Caco-2 (cell line): ENCODE measurements around the gene ELF1. TPM values are rescaled to one million over a fixed set of nuclear protein-coding genes. Genes with fewer than 3 reads are reported as not detected.
A peak's percentile ranks its signal among the peaks of the same experiment; 100 is the strongest.

Experiments
- BruUV-seq: library from RNA; stranded (reverse); fragments of 400-500 nt; replicated peaks from 2 replicates; lab custom pipeline; 2021; lab: Mats Ljungman, UMichigan
- CTCF ChIA-PET: fragments of 300-600 bp; sonication (Branson Sonifier 250); formaldehyde crosslinking; loops from one replicate; lab custom pipeline; 2022; ENCODE audit warnings: antibody characterized with exemption; lab: Charles Lee
- POLR2A ChIA-PET: fragments of 300-600 bp; sonication (Branson Sonifier 250); formaldehyde crosslinking; loops from one replicate; lab custom pipeline; 2022; ENCODE audit warnings: antibody characterized with exemption; lab: Charles Lee
- DNase-seq, 2 experiments: peaks; one replicate each; pipeline versions ENCODE4 v3.0.0 to v3.0.0-alpha.2; 2020 to 2022
- H3K27me3 ChIP-seq: replicated peaks from 2 replicates; pipeline ENCODE4 v1.6.0; 2011; ENCODE audit warnings: low read length; ENCODE audit not compliant: control insufficient read depth, insufficient read depth
- H3K36me3 ChIP-seq: 2 replicates; pipeline ENCODE4 v1.5.1; 2011; ENCODE audit warnings: low read length; ENCODE audit not compliant: control insufficient read depth, insufficient read depth
- H3K4me1 ChIP-seq: fragments of 250-450 bp; sonication (Bioruptor Pico); 2 replicates; pipeline ENCODE4 v1.5.1; 2020; ENCODE audit warnings: mild to moderate bottlenecking
- H3K4me3 ChIP-seq: 2 replicates; pipeline ENCODE4 v1.5.1; 2011; ENCODE audit warnings: low read depth, mild to moderate bottlenecking, control low read depth, low read length
- H3K9me3 ChIP-seq: fragments of 250-450 bp; sonication (Bioruptor Pico); 2 replicates; pipeline ENCODE4 v1.5.1; 2020; ENCODE audit warnings: mild to moderate bottlenecking, moderate library complexity
- H3K27ac Mint-ChIP-seq: one replicate; pipeline ENCODE4 v1.8.0; 2022; ENCODE audit warnings: mixed read lengths; ENCODE audit not compliant: unreplicated experiment
- H3K27me3 Mint-ChIP-seq: one replicate; pipeline ENCODE4 v1.8.0; 2022; ENCODE audit warnings: mixed read lengths; ENCODE audit not compliant: insufficient read depth, unreplicated experiment
- H3K36me3 Mint-ChIP-seq: one replicate; pipeline ENCODE4 v1.8.0; 2022; ENCODE audit warnings: mild to moderate bottlenecking, mixed read lengths; ENCODE audit not compliant: insufficient read depth, unreplicated experiment
- H3K4me1 Mint-ChIP-seq: one replicate; pipeline ENCODE4 v1.8.0; 2022; ENCODE audit warnings: low read depth, mixed read lengths; ENCODE audit not compliant: unreplicated experiment
- H3K4me3 Mint-ChIP-seq: one replicate; pipeline ENCODE4 v1.8.0; 2022; ENCODE audit warnings: mild to moderate bottlenecking, moderate library complexity, mixed read lengths; ENCODE audit not compliant: unreplicated experiment
- H3K9me3 Mint-ChIP-seq: one replicate; pipeline ENCODE4 v1.8.0; 2022; ENCODE audit warnings: mixed read lengths; ENCODE audit not compliant: unreplicated experiment
- intact Hi-C: fragments of 100-400 bp; cut with micrococcal nuclease; formaldehyde crosslinking; loops from one replicate; pipeline ENCODE4 v1.10.0; 2022; ENCODE audit not compliant: unreplicated experiment
- total RNA-seq: library from RNA; stranded (reverse); gene quantifications from 2 replicates; pipeline ENCODE4 v1.2.3, GENCODE V29; 2022
- TF ChIP-seq, protein P1 (sequence below), 2 experiments: fragments of 200-600 bp in 1 of 2; IDR thresholded peaks; 1 replicate in 1 of 2; 2 replicates in 1 of 2; pipeline versions ENCODE4 v1.5.1 to v1.8.0; 2011 to 2022; ENCODE audit warnings: antibody characterized with exemption in 1 of 2, control low read depth in 1 of 2, inconsistent platforms in 1 of 2, low read depth in 1 of 2, low read length in 1 of 2, mild to moderate bottlenecking in 1 of 2, moderate library complexity in 1 of 2; ENCODE audit not compliant: insufficient read depth in 1 of 2, severe bottlenecking in 1 of 2, unreplicated experiment in 1 of 2

ELF1 gene
- total RNA-seq, 1 experiment from 2014 or later = 116 TPM

DNA sequence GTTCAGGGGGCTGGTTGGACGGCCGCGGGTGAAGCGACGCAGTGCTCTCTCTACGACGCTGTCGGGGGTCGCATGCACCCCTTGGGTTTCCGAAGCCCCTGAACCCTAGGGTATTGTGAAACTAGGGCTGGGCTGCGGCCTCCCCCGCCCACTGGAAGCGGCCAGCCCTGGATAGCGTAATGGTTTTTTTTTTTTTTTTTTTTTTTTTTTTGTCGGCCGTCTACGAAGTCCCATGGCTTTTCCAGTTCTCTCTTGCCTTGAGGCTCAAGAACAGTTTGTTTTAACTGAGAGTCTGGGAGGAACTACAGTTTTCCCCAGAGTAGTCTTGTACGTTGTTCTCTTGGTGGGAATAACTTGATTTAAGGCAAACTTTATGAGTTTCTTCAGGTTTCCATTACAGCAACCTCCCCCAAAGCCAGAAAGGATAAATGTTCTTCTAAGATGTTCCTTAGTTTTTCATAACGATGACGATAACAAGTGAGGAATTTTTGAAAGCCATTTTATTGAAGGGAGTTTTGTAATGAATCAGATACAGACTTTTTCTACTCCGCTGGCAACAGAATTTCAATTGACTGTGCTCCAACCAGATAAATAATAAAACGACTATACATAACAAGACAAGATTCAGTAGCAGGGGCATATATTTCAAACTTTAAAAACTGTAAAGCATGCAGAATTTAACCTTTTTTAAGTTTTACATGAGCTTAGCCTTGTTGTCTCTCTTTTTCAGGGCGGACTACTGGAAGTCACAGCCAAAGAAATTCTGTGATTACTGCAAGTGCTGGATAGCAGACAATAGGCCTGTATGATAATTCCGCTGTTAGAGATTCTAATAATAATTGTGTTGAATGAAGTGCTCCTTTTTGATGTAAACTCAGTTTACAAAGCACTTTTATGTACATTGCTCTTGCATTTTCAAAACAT lies 43.1 kb upstream of the ELF1 start:
- TF ChIP-seq, protein P1, sequence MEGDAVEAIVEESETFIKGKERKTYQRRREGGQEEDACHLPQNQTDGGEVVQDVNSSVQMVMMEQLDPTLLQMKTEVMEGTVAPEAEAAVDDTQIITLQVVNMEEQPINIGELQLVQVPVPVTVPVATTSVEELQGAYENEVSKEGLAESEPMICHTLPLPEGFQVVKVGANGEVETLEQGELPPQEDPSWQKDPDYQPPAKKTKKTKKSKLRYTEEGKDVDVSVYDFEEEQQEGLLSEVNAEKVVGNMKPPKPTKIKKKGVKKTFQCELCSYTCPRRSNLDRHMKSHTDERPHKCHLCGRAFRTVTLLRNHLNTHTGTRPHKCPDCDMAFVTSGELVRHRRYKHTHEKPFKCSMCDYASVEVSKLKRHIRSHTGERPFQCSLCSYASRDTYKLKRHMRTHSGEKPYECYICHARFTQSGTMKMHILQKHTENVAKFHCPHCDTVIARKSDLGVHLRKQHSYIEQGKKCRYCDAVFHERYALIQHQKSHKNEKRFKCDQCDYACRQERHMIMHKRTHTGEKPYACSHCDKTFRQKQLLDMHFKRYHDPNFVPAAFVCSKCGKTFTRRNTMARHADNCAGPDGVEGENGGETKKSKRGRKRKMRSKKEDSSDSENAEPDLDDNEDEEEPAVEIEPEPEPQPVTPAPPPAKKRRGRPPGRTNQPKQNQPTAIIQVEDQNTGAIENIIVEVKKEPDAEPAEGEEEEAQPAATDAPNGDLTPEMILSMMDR (IDR thresholded peaks at IDR 0.05; ENCODE audit: insufficient read depth in 1 of 2, low read depth in 1 of 2, low read length in 1 of 2, severe bottlenecking in 1 of 2, unreplicated experiment in 1 of 2) = no peak
- intact Hi-C loops = loop anchor here (1.0 kb wide), 2 partner anchors 43 to 68 kb away; partner anchors contain the start of gene ELF1
- ChIA-PET POLR2A (no interaction called here), CTCF (no interaction called here)
- no peak for DNase-seq
- no peaks in the 10 kb centered on the region for H3K27me3 ChIP-seq
- H3K9me3 ChIP-seq = no peaks in the 10 kb centered on the region
- H3K4me3 ChIP-seq = peak overlapping the region; percentile 76
- H3K4me1 ChIP-seq = peaks cover 50% of the 10 kb centered on the region
- H3K4me1 Mint-ChIP-seq = peaks cover 34% of the 10 kb centered on the region
- peak overlapping the region; percentile 99 for H3K27ac Mint-ChIP-seq
- H3K36me3 Mint-ChIP-seq = peaks cover 58% of the 10 kb centered on the region
- peak overlapping the region; percentile 95 for H3K4me3 Mint-ChIP-seq
- H3K9me3 Mint-ChIP-seq = no peaks in the 10 kb centered on the region
- H3K27me3 Mint-ChIP-seq = no peaks in the 10 kb centered on the region
- BruUV-seq = TSS peak; percentile 52
- peaks cover 5% of the 10 kb centered on the region; the same call in 1 of the 2 replicates for H3K36me3 ChIP-seq

DNA sequence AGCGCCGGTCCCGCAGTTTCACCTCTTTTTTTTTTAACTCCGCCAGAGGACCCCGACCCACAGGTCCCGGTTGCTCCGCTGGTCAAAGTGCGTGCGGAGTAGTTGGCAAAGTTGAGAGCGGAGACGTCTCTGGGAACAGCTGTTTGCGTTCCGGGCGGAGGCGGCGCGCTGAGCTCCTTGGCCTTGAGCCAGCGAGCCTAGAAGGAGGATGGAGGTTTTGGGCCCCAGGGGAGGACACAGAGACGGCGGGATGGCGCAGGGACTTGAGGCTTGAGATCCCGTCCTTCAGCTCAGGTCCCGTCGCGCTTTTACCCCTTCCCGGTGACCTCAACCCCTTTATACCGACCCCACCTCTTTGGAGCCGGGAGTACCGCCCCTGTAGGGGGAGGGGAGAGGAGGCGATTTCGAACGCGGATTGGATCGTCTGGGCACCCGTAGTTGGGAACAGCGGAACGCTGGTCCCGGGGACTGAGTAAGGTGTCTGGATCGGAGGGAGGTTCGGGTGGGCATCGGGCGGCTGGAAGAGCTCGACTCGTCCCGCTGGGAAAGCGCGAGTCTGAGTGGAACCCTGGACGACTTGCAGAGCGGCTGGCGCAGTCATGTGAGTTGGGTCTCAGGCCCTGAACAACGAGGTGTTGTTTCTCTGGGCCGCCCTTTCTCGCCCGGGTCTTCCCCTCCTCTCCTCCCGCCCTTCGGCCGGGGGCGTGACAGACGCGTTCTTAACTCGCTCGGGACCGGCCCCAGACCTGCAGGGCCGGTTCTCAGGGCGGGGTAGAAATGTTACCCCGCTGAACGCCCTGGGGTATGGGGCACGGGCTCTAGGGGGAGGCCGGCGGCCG lies 42.2 kb upstream of the ELF1 start, which contains the start of gene WBP4:
Gene WBP4 (plus strand): TSS at position 435 of the 839 bp plus-strand sequence. CDS start 165 bp downstream, at position 600.
- Histone ChIP-seq H3K9me3 (no peaks in the 10 kb centered on the region), H3K36me3 (peaks cover 2% of the 10 kb centered on the region; the same call in 1 of the 2 replicates), H3K4me3 (peak within 1 kb of the TSS; percentile 76), H3K27me3 (no peaks in the 10 kb centered on the region), H3K4me1 (peaks cover 56% of the 10 kb centered on the region)
- Mint-ChIP-seq H3K27me3 (no peaks in the 10 kb centered on the region), H3K36me3 (peaks cover 61% of the 10 kb centered on the region), H3K4me3 (peak within 1 kb of the TSS; percentile 95), H3K9me3 (no peaks in the 10 kb centered on the region), H3K27ac (peak within 1 kb of the TSS; percentile 99), H3K4me1 (peaks cover 43% of the 10 kb centered on the region)
- CTCF ChIA-PET = interaction anchor here (0.6 to 1.1 kb wide), 3 partner anchors 86 to 272 kb away, joined by 3 to 4 read pairs (median 4); no protein-coding TSS in a partner anchor
- POLR2A ChIA-PET = interaction anchor here (0.5 to 1.8 kb wide), 8 partner anchors 43 to 289 kb away, joined by 3 to 8 read pairs (median 3); partner anchors contain the start of gene KBTBD7
- intact Hi-C loops = loop anchor here (1.0 kb wide), 2 partner anchors 42 to 67 kb away; partner anchors contain the start of gene ELF1
- no TSS peak for BruUV-seq
- DNase-seq = peak; percentile 97 to 99
- TF ChIP-seq, protein P1 (IDR thresholded peaks at IDR 0.05; ENCODE audit: insufficient read depth in 1 of 2, low read depth in 1 of 2, low read length in 1 of 2, severe bottlenecking in 1 of 2, unreplicated experiment in 1 of 2) = no peak
